Uterus (tissue), 4 donors: ENCODE data around the gene CD302. TPM values are rescaled to one million over a fixed set of nuclear protein-coding genes. Genes with fewer than 3 reads are reported as not detected.

Experiments
- DNase-seq, 2 donors: peaks; one replicate each; pipeline ENCODE4 v3.0.0-alpha.2; 2019 to 2020
- H3K27ac ChIP-seq, 2 donors: fragments of 200-600 bp; sonication (generic); 1 replicate in 1 of 2; 2 replicates in 1 of 2; pipeline ENCODE4 v1.5.1; 2016 to 2018
- H3K27me3 ChIP-seq, 2 donors: fragments of 200-600 bp; sonication (generic); one replicate each; pipeline ENCODE4 v1.5.1; 2018 to 2019; ENCODE audit warnings: control low read depth in 1 of 2
- H3K36me3 ChIP-seq, 2 donors: fragments of 200-600 bp; sonication (generic); one replicate each; pipeline ENCODE4 v1.5.1; 2019; ENCODE audit warnings: control low read depth in 1 of 2
- H3K4me1 ChIP-seq, 2 donors: fragments of 200-600 bp; sonication (generic); one replicate each; pipeline ENCODE4 v1.5.1; 2018 to 2019; ENCODE audit warnings: control low read depth in 1 of 2
- H3K4me3 ChIP-seq, 2 donors: fragments of 200-600 bp; sonication (generic); 1 replicate in 1 of 2; 2 replicates in 1 of 2; pipeline ENCODE4 v1.5.1; 2018 to 2019; ENCODE audit warnings: mild to moderate bottlenecking in 1 of 2
- H3K9me3 ChIP-seq, 2 donors: fragments of 200-600 bp; sonication (generic); one replicate each; pipeline ENCODE4 v1.5.1; 2019; ENCODE audit warnings: control low read depth in 1 of 2
- POLR2A ChIP-seq, 2 donors: fragments of 450-650 bp; IDR thresholded peaks; one replicate each; pipeline ENCODE4 v1.6.1; 2016; ENCODE audit warnings: antibody characterized with exemption in 2 of 2, mild to moderate bottlenecking in 1 of 2, moderate library complexity in 1 of 2
- intact Hi-C: fragments of 100-400 bp; cut with DNase I; formaldehyde crosslinking; loops from one replicate; pipeline ENCODE4 v1.15.1; 2023; ENCODE audit warnings: low total_unique reads
- total RNA-seq, 4 donors: library from RNA; depleted of rRNA in 3 of 4; stranded (reverse); fragments of >200 nt in 3 of 4; gene quantifications; one replicate each; pipeline versions ENCODE4 v1.1.0 to v1.2.4, GENCODE V29; 2014 to 2023
- TF ChIP-seq, protein P1 (sequence below), 4 experiments: fragments of 200-600 bp in 2 of 4; fragments of 450-650 bp in 2 of 4; sonication (generic) in 2 of 4; IDR thresholded peaks; one replicate each; pipeline ENCODE4 v1.5.1; 2016 to 2019; ENCODE audit warnings: antibody characterized with exemption in 4 of 4, mild to moderate bottlenecking in 2 of 4, moderate library complexity in 1 of 4
- donor health status: DM: yes; HTN: yes; CAD: no.

The CD302 gene
- total RNA-seq, 4 donors from 2014 or later: 31.8 to 103 (median 45.5) TPM

DNA sequence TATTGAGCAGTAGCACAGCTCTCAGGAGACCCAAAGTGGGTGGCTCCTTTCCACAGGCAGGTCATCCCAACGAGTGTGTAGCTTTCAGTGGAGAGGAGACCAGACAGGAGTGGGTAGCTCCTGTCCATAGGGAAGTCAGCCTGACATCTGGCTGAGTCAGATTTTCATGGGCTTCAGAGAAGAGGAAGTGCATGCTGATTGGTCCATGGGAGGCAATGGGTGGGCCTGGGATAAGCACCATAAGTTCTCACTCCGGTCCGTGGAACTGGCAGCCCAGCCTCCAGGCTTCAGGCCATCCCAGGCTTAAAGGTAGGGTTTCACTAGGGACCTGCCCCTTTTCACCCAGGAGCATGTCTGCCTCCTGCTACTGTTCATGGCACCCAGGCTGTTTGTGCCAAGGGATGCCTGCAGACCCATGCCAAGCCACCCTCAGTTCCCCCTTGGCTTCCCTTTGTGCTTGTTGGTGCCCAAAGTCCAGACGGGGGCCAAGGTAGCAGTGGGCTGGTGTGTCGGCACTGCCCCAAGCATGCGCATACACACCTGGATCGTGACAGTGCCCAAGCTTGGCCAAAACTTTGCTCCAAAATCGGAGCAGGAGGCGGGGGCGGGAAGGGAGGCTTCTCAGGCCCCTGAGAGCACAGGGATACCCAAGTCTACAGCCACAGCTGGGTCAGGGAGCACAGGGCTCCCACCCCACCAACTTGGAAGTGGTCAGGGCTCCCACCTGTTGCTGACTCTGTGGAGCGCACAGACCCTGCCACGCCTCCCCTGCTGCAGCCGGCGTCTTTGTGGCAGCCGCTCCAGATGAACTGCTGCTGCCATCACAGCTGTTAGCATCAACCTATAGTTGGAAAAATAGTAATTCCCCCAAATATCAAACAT is 59.3 kb downstream of the CD302 start:
- H3K36me3 ChIP-seq: no peaks in the 10 kb centered on the region
- TF ChIP-seq POLR2A (IDR thresholded peaks at IDR 0.05): no peak
- TF ChIP-seq, protein P1, sequence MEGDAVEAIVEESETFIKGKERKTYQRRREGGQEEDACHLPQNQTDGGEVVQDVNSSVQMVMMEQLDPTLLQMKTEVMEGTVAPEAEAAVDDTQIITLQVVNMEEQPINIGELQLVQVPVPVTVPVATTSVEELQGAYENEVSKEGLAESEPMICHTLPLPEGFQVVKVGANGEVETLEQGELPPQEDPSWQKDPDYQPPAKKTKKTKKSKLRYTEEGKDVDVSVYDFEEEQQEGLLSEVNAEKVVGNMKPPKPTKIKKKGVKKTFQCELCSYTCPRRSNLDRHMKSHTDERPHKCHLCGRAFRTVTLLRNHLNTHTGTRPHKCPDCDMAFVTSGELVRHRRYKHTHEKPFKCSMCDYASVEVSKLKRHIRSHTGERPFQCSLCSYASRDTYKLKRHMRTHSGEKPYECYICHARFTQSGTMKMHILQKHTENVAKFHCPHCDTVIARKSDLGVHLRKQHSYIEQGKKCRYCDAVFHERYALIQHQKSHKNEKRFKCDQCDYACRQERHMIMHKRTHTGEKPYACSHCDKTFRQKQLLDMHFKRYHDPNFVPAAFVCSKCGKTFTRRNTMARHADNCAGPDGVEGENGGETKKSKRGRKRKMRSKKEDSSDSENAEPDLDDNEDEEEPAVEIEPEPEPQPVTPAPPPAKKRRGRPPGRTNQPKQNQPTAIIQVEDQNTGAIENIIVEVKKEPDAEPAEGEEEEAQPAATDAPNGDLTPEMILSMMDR (IDR thresholded peaks at IDR 0.05): no peak

DNA sequence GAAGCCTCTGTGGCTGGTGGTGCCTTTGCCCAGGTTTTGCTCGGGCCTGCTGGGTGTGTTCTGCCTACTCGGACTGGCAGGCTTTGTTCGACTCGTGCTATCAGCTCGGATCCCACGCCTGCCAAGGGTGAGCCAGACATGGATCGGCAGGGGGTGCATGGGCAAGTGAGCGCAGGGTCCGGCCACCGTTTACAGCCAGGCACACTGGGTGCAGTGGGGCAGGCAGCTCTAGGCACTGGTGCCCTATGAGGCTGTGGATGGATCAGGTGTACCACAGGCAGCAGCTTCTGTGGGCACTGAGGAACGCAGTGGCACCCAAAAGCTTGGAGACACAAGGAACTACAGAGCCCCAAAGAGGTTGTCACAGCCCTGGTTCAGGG is 60.1 kb downstream of the CD302 start:
- DNase-seq: no peak
- Histone ChIP-seq H3K36me3 (no peaks in the 10 kb centered on the region), H3K4me1 (peaks cover 0 to 3% of the 10 kb centered on the region in 2 donors), H3K9me3 (no peaks in the 10 kb centered on the region), H3K4me3 (no peak overlapping the region), H3K27me3 (no peaks in the 10 kb centered on the region), H3K27ac (no peak overlapping the region)
- intact Hi-C loops: no loop called here
- TF ChIP-seq POLR2A (IDR thresholded peaks at IDR 0.05): no peak
- TF ChIP-seq, protein P1 (IDR thresholded peaks at IDR 0.05): no peak

More for the DNA sequence above, 59.3 kb downstream of the CD302 start:
- H3K4me1 ChIP-seq: peaks cover 0 to 3% of the 10 kb centered on the region in 2 donors
- intact Hi-C loops: no loop called here
- H3K27ac ChIP-seq: no peak overlapping the region
- no peak overlapping the region for H3K4me3 ChIP-seq
- no peaks in the 10 kb centered on the region for H3K27me3 ChIP-seq
- no peak for DNase-seq
- H3K9me3 ChIP-seq: no peaks in the 10 kb centered on the region

DNA sequence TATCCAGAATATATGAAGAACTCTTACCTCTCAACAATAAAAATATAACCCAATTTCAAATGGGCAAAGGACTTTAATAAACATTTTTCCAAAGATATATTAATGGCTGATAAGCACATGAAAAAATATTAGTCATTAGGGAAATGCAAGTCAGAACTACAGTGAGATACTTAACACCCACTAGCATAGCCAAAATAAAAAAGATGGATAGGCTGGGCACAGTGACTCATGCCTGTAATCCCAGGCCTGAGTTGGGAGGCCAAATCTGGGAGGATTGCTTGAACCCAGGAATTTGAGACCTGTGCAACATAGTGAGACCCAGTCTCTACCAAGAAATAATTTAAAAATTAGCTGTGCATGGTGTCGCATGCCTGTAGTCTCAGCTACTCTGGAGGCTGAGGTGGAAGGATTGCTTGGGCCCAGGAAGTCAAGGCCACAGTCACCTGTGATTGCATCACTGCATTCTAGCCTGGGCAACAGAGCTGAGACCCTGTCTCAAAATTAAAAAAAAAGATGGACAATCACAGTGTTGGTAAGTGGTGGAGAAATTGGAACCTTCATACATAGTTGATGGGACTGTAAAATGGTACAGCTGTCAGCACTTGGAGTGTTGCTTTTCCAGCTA is 60.6 kb downstream of the CD302 start:
- Histone ChIP-seq H3K27me3 (no peaks in the 10 kb centered on the region), H3K4me1 (peaks cover 0 to 3% of the 10 kb centered on the region in 2 donors), H3K36me3 (no peaks in the 10 kb centered on the region), H3K27ac (no peak overlapping the region), H3K9me3 (no peaks in the 10 kb centered on the region), H3K4me3 (no peak overlapping the region)
- TF ChIP-seq, protein P1 (IDR thresholded peaks at IDR 0.05): no peak
- no peak for TF ChIP-seq POLR2A (IDR thresholded peaks at IDR 0.05)
- no peak for DNase-seq
- intact Hi-C loops: no loop called here

DNA sequence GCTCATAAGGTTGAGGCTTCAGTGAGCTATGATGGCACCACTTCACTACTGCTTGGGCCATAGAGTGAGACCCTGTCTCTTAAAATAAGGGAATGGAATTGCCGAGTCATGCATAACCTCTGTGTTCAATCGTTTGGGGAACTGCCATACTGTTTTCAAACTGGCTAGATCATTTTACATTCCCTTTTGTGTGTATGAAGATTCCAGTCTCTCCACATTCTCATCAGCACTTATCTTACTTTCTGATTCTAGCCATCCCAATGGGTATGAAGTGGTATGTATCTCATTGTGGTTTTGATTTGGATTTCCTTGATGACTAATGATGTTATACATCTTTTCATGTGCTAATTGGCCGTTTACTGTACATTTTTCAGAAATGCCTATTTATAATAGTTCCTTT is 62.0 kb downstream of the CD302 start:
- DNase-seq: no peak
- Histone ChIP-seq H3K27me3 (no peaks in the 10 kb centered on the region), H3K4me1 (peaks cover 0 to 3% of the 10 kb centered on the region in 2 donors), H3K4me3 (no peak overlapping the region), H3K36me3 (no peaks in the 10 kb centered on the region), H3K27ac (no peak overlapping the region), H3K9me3 (no peaks in the 10 kb centered on the region)
- intact Hi-C loops: no loop called here
- TF ChIP-seq, protein P1 (IDR thresholded peaks at IDR 0.05): no peak
- TF ChIP-seq POLR2A (IDR thresholded peaks at IDR 0.05): no peak

DNA sequence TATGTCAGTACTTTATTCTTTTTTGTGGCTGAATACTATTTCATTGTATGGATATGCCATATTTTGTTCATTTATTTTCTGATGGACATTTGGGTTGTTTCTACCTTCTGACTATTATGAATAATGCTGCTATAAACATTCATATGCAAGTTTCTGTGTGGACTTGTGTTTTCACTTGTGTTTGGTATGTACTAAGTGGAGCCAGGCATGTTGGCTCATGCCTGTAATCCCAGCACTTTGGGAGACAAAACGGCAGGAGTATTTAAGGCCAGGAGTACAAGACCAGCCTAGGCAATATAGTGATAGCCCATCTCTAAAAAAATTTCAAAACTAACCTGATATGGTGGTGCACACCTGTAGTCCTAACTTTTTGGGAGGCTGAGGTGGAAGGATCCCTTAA is 62.4 kb downstream of the CD302 start:
- H3K4me1 ChIP-seq: peaks cover 0 to 3% of the 10 kb centered on the region in 2 donors
- H3K27ac ChIP-seq: no peak overlapping the region
- no peaks in the 10 kb centered on the region for H3K27me3 ChIP-seq
- no peak for DNase-seq
- TF ChIP-seq, protein P1 (IDR thresholded peaks at IDR 0.05): no peak
- no peak overlapping the region for H3K4me3 ChIP-seq
- intact Hi-C loops: no loop called here
- H3K9me3 ChIP-seq: no peaks in the 10 kb centered on the region
- H3K36me3 ChIP-seq: no peaks in the 10 kb centered on the region
